K562 (cell line): ENCODE data around the gene SLFN12. TPM values are rescaled to one million over a fixed set of nuclear protein-coding genes. Genes with fewer than 3 reads are reported as not detected.

ENCODE experiments used
- ATAC-seq: fragments of 200-7000 bp; cut with Tn5 transposase; 3 replicates; pipeline ENCODE4 v1.9.1; 2020; ENCODE audit warnings: moderate library complexity
- BruUV-seq: library from RNA; stranded (reverse); fragments of 400-500 nt; replicated peaks from 2 replicates; lab custom pipeline; 2021; lab: Mats Ljungman, UMichigan
- CTCF ChIA-PET: fragments of 300-600 bp; formaldehyde crosslinking; extraction: SDS; loops from one replicate; lab custom pipeline; 2021; ENCODE audit warnings: low intra/inter-chr PET ratio; lab: Yijun Ruan, JAX
- POLR2A ChIA-PET: fragments of 300-600, 350-650 bp; sonication (Branson Sonifier 250); formaldehyde crosslinking; extraction: SDS; loops from one replicate; lab custom pipeline; 2021; ENCODE audit warnings: antibody characterized with exemption, inconsistent platforms; lab: Yijun Ruan, JAX
- DNase-seq, 4 experiments: peaks; one replicate each; pipeline versions ENCODE4 v3.0.0 to v3.0.0-alpha.2; 2011 to 2018; ENCODE audit warnings: low spot score in 3 of 4, mixed read lengths in 3 of 4; ENCODE audit errors: extremely low read depth in 1 of 4
- FAIRE-seq: peaks from 2 replicates; lab custom pipeline; 2011; peaks lifted over from hg19 to GRCh38; lab: Jason Lieb, UNC
- H2AFZ ChIP-seq: 2 replicates; pipeline ENCODE4 v1.6.0; 2011; ENCODE audit warnings: low read depth, low read length, control low read depth, inconsistent platforms
- H3K27ac ChIP-seq: fragments of 200-600 bp; 3 replicates; pipeline ENCODE4 v1.8.0; 2011; ENCODE audit warnings: low read depth, mild to moderate bottlenecking, control low read depth, inconsistent platforms, low read length, moderate library complexity, mixed read lengths; ENCODE audit errors: extremely low read depth
- H3K27me3 ChIP-seq, 2 experiments: fragments of 300-600 bp in 1 of 2; 2 replicates in 1 of 2; 3 replicates in 1 of 2; pipeline versions ENCODE4 v1.6.0 to v1.8.0; 2011; ENCODE audit warnings: inconsistent platforms in 2 of 2, low read length in 2 of 2, mild to moderate bottlenecking in 1 of 2, mixed read lengths in 1 of 2, moderate library complexity in 1 of 2; ENCODE audit not compliant: control insufficient read depth in 2 of 2, insufficient read depth in 2 of 2
- H3K36me3 ChIP-seq: fragments of 300-600 bp; 3 replicates; pipeline ENCODE4 v1.8.0; 2011; ENCODE audit warnings: mild to moderate bottlenecking, low read length, inconsistent platforms; ENCODE audit not compliant: control insufficient read depth, insufficient read depth
- H3K4me1 ChIP-seq, 2 experiments: fragments of 200-600 bp in 1 of 2; replicated peaks in 1 of 2; 2 replicates in 1 of 2; 3 replicates in 1 of 2; pipeline versions ENCODE4 v1.5.1 to v1.8.0; 2011; ENCODE audit warnings: inconsistent platforms in 2 of 2, low read length in 2 of 2, mild to moderate bottlenecking in 1 of 2, mixed read lengths in 1 of 2, moderate library complexity in 1 of 2; ENCODE audit not compliant: control insufficient read depth in 2 of 2, insufficient read depth in 2 of 2
- H3K4me2 ChIP-seq: 2 replicates; pipeline ENCODE4 v1.6.1; 2011; ENCODE audit warnings: low read length, control low read depth, inconsistent platforms, mixed read lengths; ENCODE audit not compliant: insufficient read depth
- H3K4me3 ChIP-seq: fragments of 200-600 bp; sonication (generic), shearing (Covaris generic); 2 replicates; pipeline ENCODE4 v1.5.1; 2016; ENCODE audit warnings: control low read depth, inconsistent platforms
- H3K79me2 ChIP-seq: fragments of 200-600 bp; 3 replicates; pipeline ENCODE4 v1.8.0; 2011; ENCODE audit warnings: low read length, inconsistent platforms; ENCODE audit not compliant: control insufficient read depth, insufficient read depth
- H3K9ac ChIP-seq, 2 experiments: 2 replicates each; pipeline versions ENCODE4 v1.6.0 to v1.6.1; 2011; ENCODE audit warnings: low read depth in 2 of 2, low read length in 2 of 2, control low read depth in 1 of 2, inconsistent platforms in 1 of 2, mild to moderate bottlenecking in 1 of 2, mixed read lengths in 1 of 2; ENCODE audit not compliant: insufficient read depth in 1 of 2
- H3K9me1 ChIP-seq: one replicate; pipeline ENCODE4 v1.6.0; 2011; ENCODE audit warnings: inconsistent platforms, mild to moderate bottlenecking, low read length, moderate library complexity; ENCODE audit not compliant: control insufficient read depth, insufficient read depth
- H3K9me3 ChIP-seq: replicated peaks from 2 replicates; pipeline ENCODE4 v1.5.1; 2011; ENCODE audit warnings: low read depth, low read length, inconsistent platforms; ENCODE audit not compliant: control insufficient read depth, insufficient read depth
- H4K20me1 ChIP-seq: replicated peaks from 2 replicates; pipeline ENCODE4 v1.6.1; 2011; ENCODE audit warnings: low read length, inconsistent platforms, mixed read lengths; ENCODE audit not compliant: control insufficient read depth, insufficient read depth
- ELF1 ChIP-seq: fragments of 200-800 bp; sonication (Bioruptor generic); IDR thresholded peaks from 2 replicates; pipeline ENCODE4 v1.6.1; 2016; ENCODE audit warnings: missing genetic modification characterization, missing compliant biosample characterization
- ESRRB ChIP-seq: fragments of 250-450 bp; sonication (Bioruptor Pico); IDR thresholded peaks from 2 replicates; pipeline ENCODE4 v1.5.0; 2020; ENCODE audit warnings: mild to moderate bottlenecking, moderate library complexity, borderline replicate concordance
- ETV5 ChIP-seq: sonication (generic); formaldehyde crosslinking; IDR thresholded peaks from 2 replicates; pipeline ENCODE4 v1.4.0; 2020; ENCODE audit warnings: low read depth, mild to moderate bottlenecking, missing genetic modification reagents
- EWSR1 ChIP-seq: fragments of 450-650 bp; IDR thresholded peaks from 2 replicates; pipeline ENCODE4 v1.6.1; 2018; ENCODE audit warnings: borderline replicate concordance, mild to moderate bottlenecking, low read depth, moderate library complexity; ENCODE audit not compliant: partially characterized antibody
- HDGF ChIP-seq: fragments of 450-650 bp; IDR thresholded peaks from 2 replicates; pipeline ENCODE4 v1.6.1; 2016
- HMGN3 ChIP-seq: IDR thresholded peaks from 2 replicates; pipeline ENCODE4 v1.6.1; 2011; ENCODE audit warnings: borderline replicate concordance, low read depth, mild to moderate bottlenecking, mixed read lengths, low read length; ENCODE audit not compliant: insufficient read length; ENCODE audit errors: extremely low read depth
- HNRNPLL ChIP-seq: fragments of 200-400 bp; formaldehyde crosslinking; IDR thresholded peaks from 2 replicates; pipeline ENCODE4 v1.6.1; 2017; ENCODE audit warnings: low read length, low read depth, mild to moderate bottlenecking; ENCODE audit not compliant: poor library complexity, severe bottlenecking
- MAZ ChIP-seq, 2 experiments: fragments of 450-650 bp in 1 of 2; sonication (generic) in 1 of 2; formaldehyde crosslinking; IDR thresholded peaks in 1 of 2; conservative IDR thresholded peaks in 1 of 2; 2 replicates each; pipeline versions ENCODE4 v1.4.0 to v1.5.0; 2020; ENCODE audit warnings: mild to moderate bottlenecking in 1 of 2, missing genetic modification reagents in 1 of 2
- RBM25 ChIP-seq: fragments of 200-400 bp; formaldehyde crosslinking; IDR thresholded peaks from 2 replicates; pipeline ENCODE4 v1.6.1; 2018; ENCODE audit warnings: low read length, low read depth, moderate library complexity; ENCODE audit not compliant: severe bottlenecking
- TBL1XR1 ChIP-seq, 2 experiments: IDR thresholded peaks; 2 replicates each; pipeline ENCODE4 v1.6.1; 2012; ENCODE audit warnings: improper control_type of control experiment in 2 of 2, low read length in 2 of 2, mild to moderate bottlenecking in 1 of 2
- TCF7L2 ChIP-seq: fragments of 150-350 bp; IDR thresholded peaks from 2 replicates; pipeline ENCODE4 v1.6.1; 2016; ENCODE audit warnings: low read depth, mild to moderate bottlenecking, low read length, moderate library complexity
- ZNF444 ChIP-seq: fragments of 250-450 bp; sonication (Bioruptor Pico); IDR thresholded peaks from 2 replicates; pipeline ENCODE4 v1.4.0; 2020; ENCODE audit warnings: mild to moderate bottlenecking, moderate library complexity
- ZNF707 ChIP-seq: fragments of 250-450 bp; sonication (Bioruptor Pico); conservative IDR thresholded peaks from 2 replicates; pipeline ENCODE4 v1.8.0; 2022; ENCODE audit warnings: inconsistent platforms, mild to moderate bottlenecking, moderate library complexity
- ZNF766 ChIP-seq: fragments of 200-800 bp; sonication (Bioruptor generic); conservative IDR thresholded peaks from 2 replicates; pipeline ENCODE4 v1.6.1; 2016; ENCODE audit warnings: missing genetic modification characterization, missing compliant biosample characterization
- ZNF77 ChIP-seq: fragments of 250-450 bp; sonication (Bioruptor Pico); IDR thresholded peaks from 2 replicates; pipeline ENCODE4 v1.5.0; 2020
- WGBS: fragments of 100-300 bp; shearing (Covaris generic); methylation state at CpG from one replicate; pipeline ENCODE4 v1.1.6; 2016; ENCODE audit warnings: low coverage, mixed read lengths; ENCODE audit not compliant: insufficient coverage; ENCODE audit errors: missing lambda C conversion rate; 5-methylcytosine and 5-hydroxymethylcytosine counted together
- in situ Hi-C: fragments of 300-500 bp; cut with MboI; formaldehyde crosslinking; loops from 4 replicates; pipeline ENCODE4 v1.15.0; 2018; ENCODE audit warnings: inconsistent platforms, mixed read lengths
- intact Hi-C: fragments of 100-400 bp; cut with micrococcal nuclease; formaldehyde crosslinking; loops from 2 replicates; pipeline ENCODE4 v1.14.2; 2022
- polyA plus RNA-seq, 8 experiments: library from polyadenylated mRNA; depleted of rRNA in 4 of 8; stranded (reverse) in 5 of 8; unstranded in 3 of 8; fragments of >200 nt; fragmentation: Nextera tagmentation in 2 of 8; fragmentation: Illumina TruSeq in 1 of 8; extraction: Ambion mirVana in 2 of 8; extraction: Trizol in 1 of 8; gene quantifications; 2 replicates each; pipeline versions ENCODE4 v1.2.1 to v1.2.3, GENCODE V29; 2011 to 2014; ENCODE audit warnings: inconsistent platforms in 1 of 8, missing spikeins in 1 of 8
- total RNA-seq, 7 experiments: library from RNA; depleted of rRNA in 6 of 7; stranded (reverse); fragments of >200 nt in 6 of 7; fragmentation: Illumina TruSeq in 2 of 7; extraction: Trizol in 2 of 7; gene quantifications; 2 replicates each; pipeline versions ENCODE4 v1.2.1 to v1.2.3, GENCODE V29; 2011 to 2021; ENCODE audit warnings: low replicate concordance in 1 of 7
- TF ChIP-seq, protein P1 (sequence below): sonication (generic); formaldehyde crosslinking; IDR thresholded peaks from 2 replicates; pipeline ENCODE4 v1.8.0; 2022; ENCODE audit warnings: mild to moderate bottlenecking, low read depth, missing genetic modification reagents
- TF ChIP-seq, protein P2 (sequence below): fragments of 250-450 bp; sonication (Bioruptor Pico); IDR thresholded peaks from 2 replicates; pipeline ENCODE4 v1.8.0; 2021; ENCODE audit warnings: moderate library complexity, mild to moderate bottlenecking, inconsistent platforms
- TF ChIP-seq, protein P3 (sequence below): fragments of 250-450 bp; sonication (Bioruptor Pico); IDR thresholded peaks from 2 replicates; pipeline ENCODE4 v1.8.0; 2022; ENCODE audit warnings: inconsistent platforms, mild to moderate bottlenecking, moderate library complexity, borderline replicate concordance

Gene SLFN12
- total and polyA plus RNA-seq, 9 of the 15 experiments (the other 6 are each of a cell fraction or from before 2014, with no cell fraction given), result 0.01 to 0.09 (median 0.07) TPM; not detected in 6

DNA sequence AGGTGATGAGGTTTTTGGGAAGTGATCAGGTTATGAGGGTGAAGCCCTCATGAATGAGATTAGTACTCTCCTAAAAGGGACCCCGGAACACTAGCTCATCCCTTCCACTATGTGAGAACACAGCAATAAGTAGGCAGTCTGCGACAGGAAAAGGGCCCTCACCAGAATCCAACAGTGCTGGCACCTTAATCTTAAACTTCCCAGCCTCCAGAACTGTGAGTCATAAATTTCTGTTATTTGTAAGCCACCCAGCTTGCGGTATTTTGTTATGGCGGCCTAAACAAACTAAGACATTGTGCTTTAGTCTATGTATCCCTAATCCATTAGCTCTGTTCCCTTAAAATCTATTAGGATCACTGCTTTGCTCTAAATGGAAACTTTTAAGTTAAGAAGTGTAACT lies 8.5 kb downstream of the SLFN12 start:
- Histone ChIP-seq H3K36me3 (no peaks in the 10 kb centered on the region), H4K20me1 (no peaks in the 10 kb centered on the region), H3K9me1 (no peaks in the 10 kb centered on the region), H2AFZ (no peak overlapping the region), H3K4me1 (no peaks in the 10 kb centered on the region), H3K27me3 (peaks cover 7 to 12% of the 10 kb centered on the region in 2 experiments; a peak in 4 of 5 replicates), H3K9ac (no peak overlapping the region), H3K9me3 (no peaks in the 10 kb centered on the region), H3K4me3 (no peak overlapping the region), H3K27ac (no peak overlapping the region), H3K4me2 (no peak overlapping the region), H3K79me2 (no peaks in the 10 kb centered on the region)
- no peak for ATAC-seq
- intact Hi-C loops (no loop called here), in situ Hi-C loops (no loop called here)
- WGBS, result 0% methylated on average over 4 of the region's 4 CpGs
- ChIA-PET CTCF (no interaction called here), POLR2A (interaction anchor here (1.0 kb wide), 1 partner anchor 9 kb away, joined by 3 read pairs; no protein-coding TSS in a partner anchor)
- no peak for FAIRE-seq
- no TSS peak for BruUV-seq
- no peak for DNase-seq
- TF ChIP-seq TBL1XR1 (IDR thresholded peaks at IDR 0.05; ENCODE audit: low read length in 2 of 2) (no peak), ELF1 (tag) (no peak), ZNF444 (CRISPR knock-in tag) (no peak), RBM25 (no peak), ESRRB (CRISPR knock-in tag) (no peak), HNRNPLL (no peak), MAZ (CRISPR knock-in tag; conservative IDR thresholded peaks at IDR 0.05 in 1 of 2, IDR thresholded peaks at IDR 0.05 in 1 of 2) (no peak), EWSR1 (no peak), HMGN3 (no peak), HDGF (no peak), ZNF707 (CRISPR knock-in tag) (no peak), ZNF766 (CRISPR knock-in tag) (no peak), TCF7L2 (no peak), ETV5 (CRISPR knock-in tag) (no peak), ZNF77 (CRISPR knock-in tag) (no peak)
- TF ChIP-seq, protein P1, sequence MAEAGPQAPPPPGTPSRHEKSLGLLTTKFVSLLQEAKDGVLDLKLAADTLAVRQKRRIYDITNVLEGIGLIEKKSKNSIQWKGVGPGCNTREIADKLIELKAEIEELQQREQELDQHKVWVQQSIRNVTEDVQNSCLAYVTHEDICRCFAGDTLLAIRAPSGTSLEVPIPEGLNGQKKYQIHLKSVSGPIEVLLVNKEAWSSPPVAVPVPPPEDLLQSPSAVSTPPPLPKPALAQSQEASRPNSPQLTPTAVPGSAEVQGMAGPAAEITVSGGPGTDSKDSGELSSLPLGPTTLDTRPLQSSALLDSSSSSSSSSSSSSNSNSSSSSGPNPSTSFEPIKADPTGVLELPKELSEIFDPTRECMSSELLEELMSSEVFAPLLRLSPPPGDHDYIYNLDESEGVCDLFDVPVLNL, result no peak
- TF ChIP-seq, protein P2, sequence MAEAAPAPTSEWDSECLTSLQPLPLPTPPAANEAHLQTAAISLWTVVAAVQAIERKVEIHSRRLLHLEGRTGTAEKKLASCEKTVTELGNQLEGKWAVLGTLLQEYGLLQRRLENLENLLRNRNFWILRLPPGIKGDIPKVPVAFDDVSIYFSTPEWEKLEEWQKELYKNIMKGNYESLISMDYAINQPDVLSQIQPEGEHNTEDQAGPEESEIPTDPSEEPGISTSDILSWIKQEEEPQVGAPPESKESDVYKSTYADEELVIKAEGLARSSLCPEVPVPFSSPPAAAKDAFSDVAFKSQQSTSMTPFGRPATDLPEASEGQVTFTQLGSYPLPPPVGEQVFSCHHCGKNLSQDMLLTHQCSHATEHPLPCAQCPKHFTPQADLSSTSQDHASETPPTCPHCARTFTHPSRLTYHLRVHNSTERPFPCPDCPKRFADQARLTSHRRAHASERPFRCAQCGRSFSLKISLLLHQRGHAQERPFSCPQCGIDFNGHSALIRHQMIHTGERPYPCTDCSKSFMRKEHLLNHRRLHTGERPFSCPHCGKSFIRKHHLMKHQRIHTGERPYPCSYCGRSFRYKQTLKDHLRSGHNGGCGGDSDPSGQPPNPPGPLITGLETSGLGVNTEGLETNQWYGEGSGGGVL (CRISPR knock-in tag), result no peak
- TF ChIP-seq, protein P3, sequence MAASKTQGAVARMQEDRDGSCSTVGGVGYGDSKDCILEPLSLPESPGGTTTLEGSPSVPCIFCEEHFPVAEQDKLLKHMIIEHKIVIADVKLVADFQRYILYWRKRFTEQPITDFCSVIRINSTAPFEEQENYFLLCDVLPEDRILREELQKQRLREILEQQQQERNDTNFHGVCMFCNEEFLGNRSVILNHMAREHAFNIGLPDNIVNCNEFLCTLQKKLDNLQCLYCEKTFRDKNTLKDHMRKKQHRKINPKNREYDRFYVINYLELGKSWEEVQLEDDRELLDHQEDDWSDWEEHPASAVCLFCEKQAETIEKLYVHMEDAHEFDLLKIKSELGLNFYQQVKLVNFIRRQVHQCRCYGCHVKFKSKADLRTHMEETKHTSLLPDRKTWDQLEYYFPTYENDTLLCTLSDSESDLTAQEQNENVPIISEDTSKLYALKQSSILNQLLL (CRISPR knock-in tag), result no peak
